Type B pancreatic cell (in vitro differentiated cells): Measurements from ENCODE around the gene ORAI3. TPM values are rescaled to one million over a fixed set of nuclear protein-coding genes. Genes with fewer than 3 reads are reported as not detected.

Source experiments
- DNase-seq: peaks from one replicate; pipeline ENCODE4 v3.0.0; 2021; ENCODE audit warnings: mixed read lengths; ENCODE audit not compliant: unreplicated experiment; ENCODE audit errors: extremely low spot score
- H3K27ac Mint-ChIP-seq: 2 replicates; pipeline ENCODE4 v1.8.0; 2021; ENCODE audit warnings: mild to moderate bottlenecking, mixed read lengths
- H3K27me3 Mint-ChIP-seq: 2 replicates; pipeline ENCODE4 v1.8.0; 2021; ENCODE audit warnings: mixed read lengths
- H3K36me3 Mint-ChIP-seq: 2 replicates; pipeline ENCODE4 v1.8.0; 2021; ENCODE audit warnings: mixed read lengths
- H3K4me1 Mint-ChIP-seq: one replicate; pipeline ENCODE4 v1.8.0; 2021; ENCODE audit warnings: mixed read lengths; ENCODE audit not compliant: unreplicated experiment
- H3K4me3 Mint-ChIP-seq: 2 replicates; pipeline ENCODE4 v1.8.0; 2021; ENCODE audit warnings: mild to moderate bottlenecking, mixed read lengths
- H3K9me3 Mint-ChIP-seq: 2 replicates; pipeline ENCODE4 v1.8.0; 2021; ENCODE audit warnings: mixed read lengths
- total RNA-seq: library from RNA; stranded (reverse); gene quantifications from 2 replicates; pipeline ENCODE4 v1.2.1, GENCODE V29; 2021; ENCODE audit warnings: low replicate concordance
- TF ChIP-seq, protein P1 (sequence below): fragments of 200-600 bp; sonication (generic); conservative IDR thresholded peaks from 2 replicates; pipeline ENCODE4 v1.5.0; 2021; ENCODE audit warnings: antibody characterized with exemption, mild to moderate bottlenecking

Gene ORAI3
- total RNA-seq, 1 donor from 2014 or later: 18.7 TPM

DNA sequence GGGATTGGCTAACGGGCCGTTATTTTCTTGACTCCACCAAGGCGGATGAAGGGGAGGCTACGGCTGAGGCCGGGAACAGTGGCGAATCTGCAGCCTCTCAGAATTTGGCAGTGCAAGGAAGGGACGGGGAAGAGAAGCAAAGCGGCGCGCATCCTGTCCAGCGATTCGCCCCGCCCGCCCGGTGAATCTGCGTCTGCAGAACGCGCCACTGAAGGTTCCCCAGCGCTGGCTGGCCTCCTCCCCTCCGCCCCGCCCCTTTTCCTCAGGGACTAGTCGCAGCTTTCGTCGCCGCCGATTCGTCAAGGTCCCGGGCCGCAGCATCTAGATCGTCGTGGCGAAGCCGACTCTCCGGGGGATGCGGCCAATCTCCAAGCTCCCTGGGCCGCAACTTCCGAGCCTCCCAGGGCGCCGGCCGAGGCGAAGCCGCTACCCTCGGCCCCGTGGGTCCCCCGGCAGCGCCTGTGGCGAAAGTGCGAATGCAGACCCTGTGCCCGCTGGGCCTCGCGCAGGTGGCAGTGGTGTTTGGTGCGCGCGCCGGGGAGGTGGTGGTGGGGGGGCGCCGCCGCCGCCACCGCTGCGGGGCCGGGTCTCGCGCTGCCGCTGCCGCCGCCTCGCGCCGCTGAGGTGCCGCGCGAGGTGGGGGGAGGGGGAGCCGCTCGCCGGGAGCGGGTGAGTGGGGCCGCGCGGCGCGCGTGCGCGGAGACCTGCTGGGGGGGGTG lies 8.7 kb downstream of the ORAI3 start, which contains the start of gene SETD1A:
Gene SETD1A (plus strand): TSS at position 299 of the 719 bp plus-strand sequence. CDS start 978 bp downstream, outside the sequence.
- peak; percentile 96 for DNase-seq
- Mint-ChIP-seq H3K27me3 (no peaks in the 10 kb centered on the region), H3K4me3 (peak within 1 kb of the TSS; percentile 97), H3K36me3 (peaks cover 5% of the 10 kb centered on the region), H3K4me1 (peaks cover 10% of the 10 kb centered on the region), H3K27ac (peak within 1 kb of the TSS; percentile 99), H3K9me3 (no peaks in the 10 kb centered on the region)
- TF ChIP-seq, protein P1, sequence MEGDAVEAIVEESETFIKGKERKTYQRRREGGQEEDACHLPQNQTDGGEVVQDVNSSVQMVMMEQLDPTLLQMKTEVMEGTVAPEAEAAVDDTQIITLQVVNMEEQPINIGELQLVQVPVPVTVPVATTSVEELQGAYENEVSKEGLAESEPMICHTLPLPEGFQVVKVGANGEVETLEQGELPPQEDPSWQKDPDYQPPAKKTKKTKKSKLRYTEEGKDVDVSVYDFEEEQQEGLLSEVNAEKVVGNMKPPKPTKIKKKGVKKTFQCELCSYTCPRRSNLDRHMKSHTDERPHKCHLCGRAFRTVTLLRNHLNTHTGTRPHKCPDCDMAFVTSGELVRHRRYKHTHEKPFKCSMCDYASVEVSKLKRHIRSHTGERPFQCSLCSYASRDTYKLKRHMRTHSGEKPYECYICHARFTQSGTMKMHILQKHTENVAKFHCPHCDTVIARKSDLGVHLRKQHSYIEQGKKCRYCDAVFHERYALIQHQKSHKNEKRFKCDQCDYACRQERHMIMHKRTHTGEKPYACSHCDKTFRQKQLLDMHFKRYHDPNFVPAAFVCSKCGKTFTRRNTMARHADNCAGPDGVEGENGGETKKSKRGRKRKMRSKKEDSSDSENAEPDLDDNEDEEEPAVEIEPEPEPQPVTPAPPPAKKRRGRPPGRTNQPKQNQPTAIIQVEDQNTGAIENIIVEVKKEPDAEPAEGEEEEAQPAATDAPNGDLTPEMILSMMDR: peak; percentile 28

DNA sequence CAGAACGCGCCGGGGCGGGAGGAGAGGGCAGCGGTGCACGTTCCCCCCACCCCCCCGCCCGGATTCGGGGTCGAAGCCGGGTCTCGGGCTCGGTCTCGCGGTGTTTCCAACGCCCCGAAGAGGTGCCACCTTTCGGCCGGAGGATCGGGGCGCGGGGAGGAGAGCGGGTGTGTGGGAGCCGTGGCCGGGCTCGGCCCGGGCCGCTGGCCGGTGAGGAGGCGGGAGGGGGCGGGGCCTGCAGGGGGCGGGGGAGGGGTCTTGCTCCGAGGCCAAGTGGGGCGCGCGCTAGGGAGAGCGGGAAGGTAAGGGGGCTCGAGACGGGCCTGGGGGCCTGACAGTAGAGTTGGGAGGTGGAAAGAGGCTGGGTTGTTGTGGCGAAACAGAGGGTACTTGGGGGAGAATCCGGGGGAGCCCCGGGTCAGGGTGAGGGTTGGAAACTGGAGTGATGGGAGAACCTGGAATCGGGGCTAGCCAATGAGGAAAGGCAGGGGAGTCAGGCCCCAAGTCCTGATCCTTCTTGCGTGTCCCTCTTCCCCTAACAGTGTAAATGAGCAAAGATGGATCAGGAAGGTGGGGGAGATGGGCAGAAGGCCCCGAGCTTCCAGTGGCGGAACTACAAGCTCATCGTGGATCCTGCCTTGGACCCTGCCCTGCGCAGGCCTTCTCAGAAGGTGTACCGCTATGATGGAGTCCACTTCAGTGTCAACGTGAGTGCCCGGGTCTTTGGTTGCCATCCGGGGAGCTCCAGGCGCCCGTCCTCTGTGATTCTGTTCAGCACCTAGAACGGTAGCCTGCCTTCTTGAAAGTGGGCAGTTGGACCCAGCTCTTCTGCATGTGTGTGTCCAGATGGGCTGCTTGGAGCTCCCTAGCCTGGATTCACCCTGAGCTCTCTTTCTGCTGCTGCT lies 9.6 kb downstream of the ORAI3 start:
- peaks cover 10% of the 10 kb centered on the region for H3K36me3 Mint-ChIP-seq
- H3K27me3 Mint-ChIP-seq: no peaks in the 10 kb centered on the region
- TF ChIP-seq, protein P1: no peak
- H3K4me1 Mint-ChIP-seq: peaks cover 9% of the 10 kb centered on the region
- no peaks in the 10 kb centered on the region for H3K9me3 Mint-ChIP-seq
- H3K27ac Mint-ChIP-seq: peak overlapping the region; percentile 89
- no peak for DNase-seq
- peak overlapping the region; percentile 93 for H3K4me3 Mint-ChIP-seq

DNA sequence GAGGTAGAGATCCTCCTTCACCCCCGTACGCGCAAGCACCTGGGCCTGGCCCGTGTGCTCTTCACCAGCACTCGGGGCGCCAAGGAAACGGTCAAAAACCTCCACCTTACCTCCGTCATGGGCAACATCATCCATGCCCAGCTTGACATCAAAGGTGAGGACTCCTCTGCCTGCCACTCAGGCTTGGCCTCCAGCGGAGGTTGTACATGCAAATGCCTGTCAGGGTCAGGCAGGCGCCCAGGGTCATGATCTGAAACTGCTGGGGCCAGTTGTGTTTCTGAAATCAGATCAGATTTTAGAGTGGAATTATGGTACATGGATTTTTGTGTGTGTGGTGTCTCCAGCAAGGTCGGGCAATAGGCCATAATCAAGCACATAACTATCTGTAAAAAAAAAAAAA lies 12.5 kb downstream of the ORAI3 start:
- H3K27ac Mint-ChIP-seq: no peak overlapping the region
- no peaks in the 10 kb centered on the region for H3K9me3 Mint-ChIP-seq
- no peak overlapping the region for H3K4me3 Mint-ChIP-seq
- DNase-seq: no peak
- no peaks in the 10 kb centered on the region for H3K27me3 Mint-ChIP-seq
- H3K4me1 Mint-ChIP-seq: peaks cover 4% of the 10 kb centered on the region
- peaks cover 10% of the 10 kb centered on the region for H3K36me3 Mint-ChIP-seq
- TF ChIP-seq, protein P1: no peak

DNA sequence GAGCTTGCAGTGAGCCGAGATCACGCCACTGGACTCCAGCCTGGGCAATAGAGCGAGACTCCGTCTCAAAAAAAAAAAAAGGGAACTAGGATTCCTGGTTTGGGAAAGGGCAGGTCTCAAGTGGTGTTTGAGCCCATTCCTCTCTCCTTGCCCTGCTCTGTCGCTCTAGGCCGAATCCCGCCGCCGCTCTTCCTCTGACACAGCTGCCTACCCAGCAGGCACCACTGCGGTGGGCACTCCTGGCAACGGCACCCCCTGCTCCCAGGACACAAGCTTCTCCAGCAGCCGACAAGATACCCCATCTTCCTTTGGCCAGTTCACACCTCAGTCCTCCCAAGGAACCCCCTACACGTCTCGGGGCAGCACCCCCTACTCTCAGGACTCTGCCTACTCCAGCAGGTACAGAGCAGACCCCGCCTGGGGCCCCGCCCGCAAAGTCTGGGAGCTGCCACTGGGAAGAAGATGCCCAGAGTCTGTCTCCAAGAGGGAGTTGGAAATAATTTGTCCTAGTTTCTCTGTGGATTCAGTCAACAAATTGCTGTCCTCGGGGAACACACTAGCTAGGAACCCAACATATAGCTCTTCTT lies 15.2 kb downstream of the ORAI3 start:
- Mint-ChIP-seq H3K4me3 (no peak overlapping the region), H3K27me3 (no peaks in the 10 kb centered on the region), H3K36me3 (peaks cover 21% of the 10 kb centered on the region), H3K4me1 (peaks cover 2% of the 10 kb centered on the region), H3K27ac (no peak overlapping the region), H3K9me3 (no peaks in the 10 kb centered on the region)
- DNase-seq: no peak
- TF ChIP-seq, protein P1: no peak

DNA sequence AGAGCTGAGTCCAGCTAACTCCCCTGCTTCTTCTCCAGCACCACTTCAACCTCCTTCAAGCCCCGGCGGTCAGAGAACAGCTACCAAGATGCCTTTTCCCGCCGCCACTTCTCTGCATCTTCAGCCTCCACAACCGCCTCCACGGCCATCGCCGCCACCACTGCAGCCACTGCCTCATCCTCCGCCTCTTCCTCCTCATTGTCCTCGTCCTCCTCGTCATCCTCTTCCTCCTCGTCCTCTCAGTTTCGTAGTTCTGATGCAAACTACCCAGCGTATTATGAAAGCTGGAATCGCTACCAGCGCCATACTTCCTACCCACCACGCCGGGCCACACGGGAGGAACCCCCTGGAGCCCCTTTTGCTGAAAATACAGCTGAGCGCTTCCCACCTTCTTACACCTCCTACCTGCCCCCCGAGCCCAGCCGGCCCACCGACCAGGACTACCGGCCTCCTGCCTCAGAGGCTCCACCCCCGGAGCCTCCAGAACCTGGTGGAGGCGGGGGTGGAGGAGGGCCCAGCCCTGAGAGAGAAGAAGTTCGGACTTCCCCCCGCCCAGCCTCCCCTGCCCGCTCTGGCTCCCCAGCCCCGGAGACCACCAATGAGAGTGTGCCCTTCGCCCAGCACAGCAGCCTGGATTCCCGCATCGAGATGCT lies 15.8 kb downstream of the ORAI3 start:
- no peak overlapping the region for H3K4me3 Mint-ChIP-seq
- no peaks in the 10 kb centered on the region for H3K4me1 Mint-ChIP-seq
- H3K27ac Mint-ChIP-seq: no peak overlapping the region
- H3K27me3 Mint-ChIP-seq: no peaks in the 10 kb centered on the region
- peaks cover 21% of the 10 kb centered on the region for H3K36me3 Mint-ChIP-seq
- TF ChIP-seq, protein P1: no peak
- DNase-seq: no peak
- no peaks in the 10 kb centered on the region for H3K9me3 Mint-ChIP-seq
